H9 (cell line): ENCODE measurements around the gene OR2F2. TPM values are rescaled to one million over a fixed set of nuclear protein-coding genes. Genes with fewer than 3 reads are reported as not detected.

Experiments used
- DNase-seq: peaks from one replicate; pipeline ENCODE4 v3.0.0-alpha.2; 2017
- H2AFZ ChIP-seq: one replicate; pipeline ENCODE4 v1.6.1; 2013; ENCODE audit warnings: mild to moderate bottlenecking, low read length, control low read depth, moderate library complexity
- H2AK5ac ChIP-seq: 2 replicates; pipeline ENCODE4 v1.6.1; 2013; ENCODE audit warnings: low read length, control low read depth, mixed read lengths; ENCODE audit not compliant: insufficient read length
- H2BK120ac ChIP-seq: one replicate; pipeline ENCODE4 v1.6.1; 2013; ENCODE audit warnings: low read depth, mild to moderate bottlenecking, low read length, control low read depth, inconsistent platforms; ENCODE audit not compliant: poor library complexity, severe bottlenecking
- H2BK12ac ChIP-seq: 2 replicates; pipeline ENCODE4 v1.6.1; 2013; ENCODE audit warnings: low read length, control low read depth, mixed read lengths, low read depth; ENCODE audit not compliant: insufficient read length
- H2BK15ac ChIP-seq: 2 replicates; pipeline ENCODE4 v1.6.1; 2013; ENCODE audit warnings: low read depth, low read length, control low read depth
- H2BK20ac ChIP-seq: one replicate; pipeline ENCODE4 v1.6.1; 2013; ENCODE audit warnings: low read depth, mild to moderate bottlenecking, low read length, control low read depth, inconsistent platforms; ENCODE audit not compliant: poor library complexity, severe bottlenecking
- H2BK5ac ChIP-seq: 2 replicates; pipeline ENCODE4 v1.6.1; 2013; ENCODE audit warnings: low read length, control low read depth, mixed read lengths; ENCODE audit not compliant: insufficient read length
- H3K14ac ChIP-seq: 2 replicates; pipeline ENCODE4 v1.6.1; 2013; ENCODE audit warnings: low read length, control low read depth; ENCODE audit not compliant: insufficient read depth
- H3K18ac ChIP-seq: 2 replicates; pipeline ENCODE4 v1.6.1; 2013; ENCODE audit warnings: low read depth, mild to moderate bottlenecking, mixed read lengths, low read length, control low read depth; ENCODE audit not compliant: insufficient read length
- H3K23ac ChIP-seq: 2 replicates; pipeline ENCODE4 v1.6.1; 2013; ENCODE audit warnings: low read length, control low read depth, mixed read lengths, low read depth; ENCODE audit not compliant: insufficient read length
- H3K23me2 ChIP-seq: 2 replicates; pipeline ENCODE4 v1.6.1; 2013; ENCODE audit warnings: low read depth, mild to moderate bottlenecking, mixed read lengths, low read length, control low read depth; ENCODE audit not compliant: insufficient read length, poor library complexity, severe bottlenecking
- H3K27ac ChIP-seq: 2 replicates; pipeline ENCODE4 v1.5.1; 2013; ENCODE audit warnings: low read length, control low read depth, mixed read lengths, low read depth; ENCODE audit not compliant: insufficient read length
- H3K27me3 ChIP-seq: 2 replicates; pipeline ENCODE4 v1.6.1; 2013; ENCODE audit warnings: low read length, control low read depth, inconsistent platforms; ENCODE audit not compliant: insufficient read depth
- H3K4ac ChIP-seq: 2 replicates; pipeline ENCODE4 v1.6.1; 2013; ENCODE audit warnings: low read depth, mild to moderate bottlenecking, control low read depth, inconsistent platforms, low read length, moderate library complexity
- H3K4me1 ChIP-seq: 2 replicates; pipeline ENCODE4 v1.6.1; 2013; ENCODE audit warnings: low read length, control low read depth, inconsistent platforms; ENCODE audit not compliant: insufficient read depth
- H3K4me2 ChIP-seq: 2 replicates; pipeline ENCODE4 v1.6.1; 2013; ENCODE audit warnings: low read length, control low read depth, mixed read lengths; ENCODE audit not compliant: insufficient read length, insufficient read depth
- H3K56ac ChIP-seq: 2 replicates; pipeline ENCODE4 v1.6.1; 2013; ENCODE audit warnings: low read depth, mild to moderate bottlenecking, mixed read lengths, low read length, control low read depth; ENCODE audit not compliant: insufficient read length
- H3K79me1 ChIP-seq: 2 replicates; pipeline ENCODE4 v1.6.1; 2013; ENCODE audit warnings: low read depth, mild to moderate bottlenecking, moderate library complexity, low read length, control low read depth, inconsistent platforms; ENCODE audit not compliant: insufficient read depth, poor library complexity, severe bottlenecking
- H3K79me2 ChIP-seq: 2 replicates; pipeline ENCODE4 v1.6.1; 2013; ENCODE audit warnings: low read length, control low read depth, inconsistent platforms; ENCODE audit not compliant: insufficient read depth
- H3K9ac ChIP-seq: 2 replicates; pipeline ENCODE4 v1.6.1; 2013; ENCODE audit warnings: low read length, control low read depth, mixed read lengths; ENCODE audit not compliant: insufficient read length; ENCODE audit errors: extremely low read depth
- H3K9me3 ChIP-seq: one replicate; pipeline ENCODE4 v1.6.1; 2013; ENCODE audit warnings: low read depth, low read length, inconsistent platforms; ENCODE audit not compliant: control insufficient read depth
- H3T11ph ChIP-seq: one replicate; pipeline ENCODE4 v1.6.1; 2013; ENCODE audit warnings: mild to moderate bottlenecking, low read length, control low read depth, inconsistent platforms
- H4K20me1 ChIP-seq: one replicate; pipeline ENCODE4 v1.6.1; 2013; ENCODE audit not compliant: control insufficient read depth, insufficient read length, insufficient read depth
- H4K5ac ChIP-seq: 2 replicates; pipeline ENCODE4 v1.6.1; 2013; ENCODE audit warnings: low read depth, mild to moderate bottlenecking, mixed read lengths, low read length, control low read depth; ENCODE audit not compliant: insufficient read length
- H4K8ac ChIP-seq: replicated peaks from 2 replicates; pipeline ENCODE4 v1.6.1; 2013; ENCODE audit warnings: low read length, control low read depth, mixed read lengths, low read depth; ENCODE audit not compliant: insufficient read length
- H4K91ac ChIP-seq: 2 replicates; pipeline ENCODE4 v1.6.1; 2013; ENCODE audit warnings: low read depth, mild to moderate bottlenecking, moderate library complexity, mixed read lengths, low read length, control low read depth; ENCODE audit not compliant: insufficient read length
- H3K27ac Mint-ChIP-seq, 3 experiments: 2 replicates in 2 of 3; 3 replicates in 1 of 3; pipeline ENCODE4 v1.8.0; 2020 to 2021; ENCODE audit warnings: mixed read lengths in 3 of 3, mild to moderate bottlenecking in 1 of 3, moderate library complexity in 1 of 3
- H3K27me3 Mint-ChIP-seq: 2 replicates; pipeline ENCODE4 v1.8.0; 2021; ENCODE audit warnings: low read depth, mild to moderate bottlenecking, moderate library complexity, mixed read lengths
- H3K36me3 Mint-ChIP-seq, 3 experiments: 2 replicates in 2 of 3; 3 replicates in 1 of 3; pipeline ENCODE4 v1.8.0; 2020 to 2021; ENCODE audit warnings: low read depth in 3 of 3, mixed read lengths in 3 of 3; ENCODE audit not compliant: insufficient read depth in 1 of 3
- H3K4me1 Mint-ChIP-seq, 2 experiments: 2 replicates each; pipeline ENCODE4 v1.8.0; 2020; ENCODE audit warnings: mixed read lengths in 2 of 2
- H3K4me3 Mint-ChIP-seq, 2 experiments: 2 replicates in 1 of 2; 3 replicates in 1 of 2; pipeline ENCODE4 v1.8.0; 2020 to 2021; ENCODE audit warnings: mild to moderate bottlenecking in 2 of 2, mixed read lengths in 2 of 2, moderate library complexity in 1 of 2
- H3K9me3 Mint-ChIP-seq, 2 experiments: 2 replicates in 1 of 2; 3 replicates in 1 of 2; pipeline ENCODE4 v1.8.0; 2020; ENCODE audit warnings: mild to moderate bottlenecking in 2 of 2, mixed read lengths in 2 of 2, moderate library complexity in 1 of 2
- WGBS: extraction: QIAGEN DNeasy Blood & Tissue Kit; methylation state at CpG from one replicate; pipeline ENCODE4 v1.1.7; 2013; ENCODE audit warnings: missing lambda C conversion rate, low lambda C conversion rate, mixed read lengths; ENCODE audit not compliant: insufficient read length; ENCODE audit errors: extremely low coverage; 5-methylcytosine and 5-hydroxymethylcytosine counted together
- total RNA-seq: library from RNA; stranded (reverse); gene quantifications from 2 replicates; pipeline ENCODE4 v1.2.1, GENCODE V29; 2021
- TF ChIP-seq, protein P1 (sequence below): fragments of 200-600 bp; sonication (generic); conservative IDR thresholded peaks from 3 replicates; pipeline ENCODE4 v1.8.0; 2021; ENCODE audit warnings: antibody characterized with exemption, mild to moderate bottlenecking

The OR2F2 gene
- total RNA-seq, 1 experiment from 2014 or later = not detected

DNA sequence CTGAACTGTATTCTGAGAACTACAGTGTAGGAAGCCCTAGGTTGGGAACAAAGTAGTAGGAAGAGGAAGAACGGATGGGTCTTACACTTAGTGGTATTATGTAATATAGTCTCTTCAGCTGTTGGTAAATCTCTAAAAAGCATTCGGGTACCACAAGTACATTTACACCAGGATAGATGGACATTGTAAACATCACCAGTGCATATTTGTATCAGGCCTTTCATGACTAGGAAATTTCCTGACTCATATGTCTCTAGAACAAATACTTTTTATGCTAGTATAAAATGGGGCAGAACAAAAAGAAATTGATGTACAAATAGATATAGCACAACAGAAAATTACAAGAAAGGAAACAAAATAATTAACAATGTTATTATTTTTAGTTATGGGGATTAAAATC, 43.6 kb downstream of the OR2F2 start:
- Mint-ChIP-seq H3K9me3 (no peaks in the 10 kb centered on the region), H3K27me3 (no peaks in the 10 kb centered on the region), H3K27ac (no peak overlapping the region), H3K36me3 (no peaks in the 10 kb centered on the region), H3K4me3 (no peak overlapping the region), H3K4me1 (no peaks in the 10 kb centered on the region)
- Histone ChIP-seq H2BK5ac (no peak overlapping the region), H4K20me1 (no peaks in the 10 kb centered on the region), H3K14ac (no peak overlapping the region), H3T11ph (no peak overlapping the region), H3K23me2 (no peaks in the 10 kb centered on the region), H3K56ac (no peak overlapping the region), H2AK5ac (no peak overlapping the region), H3K9me3 (no peaks in the 10 kb centered on the region), H2BK15ac (no peak overlapping the region), H2BK120ac (no peak overlapping the region), H3K23ac (no peak overlapping the region), H3K27me3 (no peaks in the 10 kb centered on the region), H3K27ac (no peak overlapping the region), H3K79me2 (no peaks in the 10 kb centered on the region), H2AFZ (no peak overlapping the region), H2BK20ac (no peak overlapping the region), H4K5ac (no peak overlapping the region), H4K91ac (no peak overlapping the region), H2BK12ac (no peak overlapping the region), H3K4me2 (no peak overlapping the region), H3K9ac (no peak overlapping the region), H3K4me1 (no peaks in the 10 kb centered on the region), H3K18ac (no peak overlapping the region), H4K8ac (no peak overlapping the region), H3K4ac (no peak overlapping the region), H3K79me1 (no peaks in the 10 kb centered on the region)
- DNase-seq = no peak
- WGBS = no CpG with 5 or more reads among the region's 2 CpGs
- TF ChIP-seq, protein P1, sequence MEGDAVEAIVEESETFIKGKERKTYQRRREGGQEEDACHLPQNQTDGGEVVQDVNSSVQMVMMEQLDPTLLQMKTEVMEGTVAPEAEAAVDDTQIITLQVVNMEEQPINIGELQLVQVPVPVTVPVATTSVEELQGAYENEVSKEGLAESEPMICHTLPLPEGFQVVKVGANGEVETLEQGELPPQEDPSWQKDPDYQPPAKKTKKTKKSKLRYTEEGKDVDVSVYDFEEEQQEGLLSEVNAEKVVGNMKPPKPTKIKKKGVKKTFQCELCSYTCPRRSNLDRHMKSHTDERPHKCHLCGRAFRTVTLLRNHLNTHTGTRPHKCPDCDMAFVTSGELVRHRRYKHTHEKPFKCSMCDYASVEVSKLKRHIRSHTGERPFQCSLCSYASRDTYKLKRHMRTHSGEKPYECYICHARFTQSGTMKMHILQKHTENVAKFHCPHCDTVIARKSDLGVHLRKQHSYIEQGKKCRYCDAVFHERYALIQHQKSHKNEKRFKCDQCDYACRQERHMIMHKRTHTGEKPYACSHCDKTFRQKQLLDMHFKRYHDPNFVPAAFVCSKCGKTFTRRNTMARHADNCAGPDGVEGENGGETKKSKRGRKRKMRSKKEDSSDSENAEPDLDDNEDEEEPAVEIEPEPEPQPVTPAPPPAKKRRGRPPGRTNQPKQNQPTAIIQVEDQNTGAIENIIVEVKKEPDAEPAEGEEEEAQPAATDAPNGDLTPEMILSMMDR = no peak
